Mesodermal cell (in vitro differentiated cells): ENCODE data around the gene DEFB124.
"Not testable (repeated sequence)": the region's sequence is repeated elsewhere in the genome, so short reads cannot be mapped to it uniquely, and the experiment has no call there.

ENCODE experiments used
- H3K27ac ChIP-seq: 2 replicates; pipeline ENCODE4 v1.7.0; 2013; ENCODE audit warnings: mild to moderate bottlenecking, low read depth, low read length, moderate library complexity; ENCODE audit not compliant: severe bottlenecking
- H3K36me3 ChIP-seq: 2 replicates; pipeline ENCODE4 v1.7.1; 2013; ENCODE audit warnings: mild to moderate bottlenecking, low read length, moderate library complexity; ENCODE audit not compliant: control insufficient read depth, insufficient read depth
- H3K4me1 ChIP-seq: one replicate; pipeline ENCODE4 v1.7.1; 2013; ENCODE audit warnings: mild to moderate bottlenecking, low read length; ENCODE audit not compliant: insufficient read depth, control insufficient read depth, poor library complexity, severe bottlenecking
- H3K4me3 ChIP-seq: 2 replicates; pipeline ENCODE4 v1.7.0; 2013; ENCODE audit warnings: low read length, control low read depth, mild to moderate bottlenecking; ENCODE audit not compliant: insufficient read depth, poor library complexity, severe bottlenecking; ENCODE audit errors: extremely low read depth
- H3K9me3 ChIP-seq: 2 replicates; pipeline ENCODE4 v1.7.1; 2013; ENCODE audit warnings: mild to moderate bottlenecking, low read length, moderate library complexity; ENCODE audit not compliant: control insufficient read depth
- WGBS, 2 experiments: methylation state at CpG; one replicate each; pipeline ENCODE4 v1.1.5; 2013; ENCODE audit warnings: missing lambda C conversion rate in 2 of 2; ENCODE audit not compliant: insufficient coverage in 2 of 2; 5-methylcytosine and 5-hydroxymethylcytosine counted together

DEFB124 gene

GRCh38 chr20:31470946-31471345 lies 4.0 kb downstream of the DEFB124 start:
- peaks cover 28% of the 10 kb centered on the region for H3K9me3 ChIP-seq
- WGBS, 2 experiments: 100% methylated on average over 5 of the region's 33 CpGs; no CpG with 5 or more reads in 1 of the 2 experiments
- H3K27ac ChIP-seq, H3K4me3 ChIP-seq, H3K4me1 ChIP-seq, H3K36me3 ChIP-seq: not testable (repeated sequence)

- H3K36me3 ChIP-seq: no peaks in the 10 kb centered on the region
- H3K4me1 ChIP-seq: no peaks in the 10 kb centered on the region
- H3K9me3 ChIP-seq: peaks cover 11% of the 10 kb centered on the region
- no peak overlapping the region for H3K27ac ChIP-seq
- no CpG with 5 or more reads among the region's 1 CpG for WGBS, 2 experiments
- no peak overlapping the region for H3K4me3 ChIP-seq
Measured at GRCh38 chr20:31454361-31454760, 20.6 kb downstream of the DEFB124 start.

- Histone ChIP-seq H3K36me3 (no peaks in the 10 kb centered on the region), H3K4me1 (no peaks in the 10 kb centered on the region), H3K27ac (no peak overlapping the region), H3K9me3 (peaks cover 21% of the 10 kb centered on the region), H3K4me3 (no peak overlapping the region)
- 70% methylated on average over 2 of the region's 2 CpGs; no CpG with 5 or more reads in 1 of the 2 experiments for WGBS, 2 experiments
Measured at GRCh38 chr20:31452575-31452974, 22.4 kb downstream of the DEFB124 start.

- 57 to 65% methylated on average over 2 to 3 of the region's 8 CpGs for WGBS, 2 experiments
- H3K4me1 ChIP-seq: no peaks in the 10 kb centered on the region
Measured at GRCh38 chr20:31449511-31450414, 25.2 kb downstream of the DEFB124 start.

GRCh38 chr20:31446084-31446819 lies 28.7 kb downstream of the DEFB124 start:
- Histone ChIP-seq H3K27ac (no peak overlapping the region), H3K4me1 (no peaks in the 10 kb centered on the region), H3K36me3 (no peaks in the 10 kb centered on the region), H3K4me3 (no peak overlapping the region), H3K9me3 (peaks cover 44% of the 10 kb centered on the region)
- 58 to 77% methylated on average over 8 to 11 of the region's 12 CpGs for WGBS, 2 experiments

More at GRCh38 chr20:31449511-31450414, 25.2 kb downstream of the DEFB124 start:
- Histone ChIP-seq H3K9me3 (peaks cover 31% of the 10 kb centered on the region), H3K36me3 (no peaks in the 10 kb centered on the region), H3K4me3 (no peak overlapping the region), H3K27ac (no peak overlapping the region)

- H3K36me3 ChIP-seq: no peaks in the 10 kb centered on the region
- WGBS, 2 experiments: 74 to 83% methylated on average over 7 to 14 of the region's 16 CpGs
- H3K27ac ChIP-seq: no peak within 1 kb of the TSS
- peaks cover 46% of the 10 kb centered on the region for H3K9me3 ChIP-seq
- no peak within 1 kb of the TSS for H3K4me3 ChIP-seq
- no peaks in the 10 kb centered on the region for H3K4me1 ChIP-seq
Measured at GRCh38 chr20:31440012-31440659, 34.8 kb downstream of the DEFB124 start, which contains the start of gene DEFB123. TSS of gene DEFB123 (plus strand) at chr20:31440632. CDS start at chr20:31440699, 67 bp downstream.

- Histone ChIP-seq H3K4me1 (no peaks in the 10 kb centered on the region), H3K4me3 (no peak overlapping the region), H3K27ac (no peak overlapping the region), H3K9me3 (peaks cover 15% of the 10 kb centered on the region), H3K36me3 (no peaks in the 10 kb centered on the region)
- WGBS, 2 experiments: 48 to 69% methylated on average over 3 of the region's 4 CpGs
Measured at GRCh38 chr20:31430568-31431115, 44.3 kb downstream of the DEFB124 start.

GRCh38 chr20:31427576-31427975 lies 47.4 kb downstream of the DEFB124 start:
- peaks cover 19% of the 10 kb centered on the region for H3K9me3 ChIP-seq
- H3K36me3 ChIP-seq, H3K27ac ChIP-seq, H3K4me3 ChIP-seq, H3K4me1 ChIP-seq: not testable (repeated sequence)
- WGBS, 2 experiments: 96 to 100% methylated on average over 8 to 16 of the region's 31 CpGs

- H3K4me1 ChIP-seq, H3K4me3 ChIP-seq, H3K36me3 ChIP-seq, H3K27ac ChIP-seq: not testable (repeated sequence)
- WGBS, 2 experiments: 100% methylated on average over 1 of the region's 48 CpGs; no CpG with 5 or more reads in 1 of the 2 experiments
- peaks cover 19% of the 10 kb centered on the region for H3K9me3 ChIP-seq
Measured at GRCh38 chr20:31426891-31427551, 47.9 kb downstream of the DEFB124 start.

GRCh38 chr20:31425797-31426196 lies 49.1 kb downstream of the DEFB124 start:
- H3K4me3 ChIP-seq: no peak overlapping the region
- H3K4me1 ChIP-seq: no peaks in the 10 kb centered on the region
- H3K36me3 ChIP-seq: no peaks in the 10 kb centered on the region
- H3K9me3 ChIP-seq: peaks cover 27% of the 10 kb centered on the region
- H3K27ac ChIP-seq: no peak overlapping the region
